ENCODE results near the gene VAV2.

VAV2 gene

GRCh38 chr9:133962341-133962740 is 29.8 kb downstream of the VAV2 start:
- H3K36me3 ChIP-seq (ENCODE audit: control insufficient read depth in 1 of 2, insufficient read depth in 2 of 2, low read length in 2 of 2) = peaks cover 0 to 6% of the 10 kb centered on the region in 2 experiments
- DNase-seq = no peak

GRCh38 chr9:133961226-133962165 is 30.6 kb downstream of the VAV2 start:
- Histone ChIP-seq H3K14ac (ENCODE audit: low read length) (no peak overlapping the region), H3K4me2 (ENCODE audit: low read length) (no peak overlapping the region), H3K18ac (ENCODE audit: low read length) (peak overlapping the region; percentile 42), H2BK12ac (ENCODE audit: low read length) (no peak overlapping the region), H3K79me1 (ENCODE audit: low read length) (peaks cover 7% of the 10 kb centered on the region), H2AK5ac (ENCODE audit: low read length) (no peak overlapping the region), H3K79me2 (ENCODE audit: control insufficient read depth, insufficient read depth, low read length, poor library complexity) (peaks cover 48% of the 10 kb centered on the region), H3K9me3 (ENCODE audit: insufficient read depth, low read depth, low read length) (no peaks in the 10 kb centered on the region), H3K4me3 (ENCODE audit: low read depth, low read length) (no peak overlapping the region), H2BK5ac (ENCODE audit: low read depth, low read length, poor library complexity) (no peak overlapping the region), H3K4ac (ENCODE audit: low read depth, low read length) (peak overlapping the region; percentile 91), H3K23ac (ENCODE audit: low read length) (no peak overlapping the region), H2AFZ (ENCODE audit: insufficient read depth, low read length, poor library complexity) (no peak overlapping the region), H3K9ac (ENCODE audit: low read length) (no peak overlapping the region), H3K4me1 (ENCODE audit: control insufficient read depth in 1 of 2, insufficient read depth in 2 of 2, low read length in 2 of 2) (peaks cover 44 to 49% of the 10 kb centered on the region in 2 experiments), H3K27me3 (ENCODE audit: insufficient read depth, low read length) (no peaks in the 10 kb centered on the region), H4K91ac (ENCODE audit: low read depth, low read length) (no peak overlapping the region), H4K8ac (ENCODE audit: low read depth, low read length) (no peak overlapping the region), H3K36me3 (ENCODE audit: control insufficient read depth in 1 of 2, insufficient read depth in 2 of 2, low read length in 2 of 2) (peaks cover 0 to 6% of the 10 kb centered on the region in 2 experiments), H4K12ac (ENCODE audit: low read depth, low read length) (no peak overlapping the region), H2BK120ac (ENCODE audit: insufficient read depth, low read length, poor library complexity) (no peak overlapping the region), H3K27ac (ENCODE audit: low read depth, low read length) (no peak overlapping the region)
- no peak for DNase-seq
- WGBS (ENCODE audit: extremely low coverage, insufficient coverage, insufficient read length) = no CpG with 5 or more reads among the region's 18 CpGs

More at GRCh38 chr9:133962341-133962740, 29.8 kb downstream of the VAV2 start:
- Histone ChIP-seq H3K4me3 (ENCODE audit: low read depth, low read length) (no peak overlapping the region), H2BK12ac (ENCODE audit: low read length) (no peak overlapping the region), H2AK5ac (ENCODE audit: low read length) (no peak overlapping the region), H4K91ac (ENCODE audit: low read depth, low read length) (no peak overlapping the region), H3K79me2 (ENCODE audit: control insufficient read depth, insufficient read depth, low read length, poor library complexity) (peaks cover 42% of the 10 kb centered on the region), H4K8ac (ENCODE audit: low read depth, low read length) (no peak overlapping the region), H4K12ac (ENCODE audit: low read depth, low read length) (no peak overlapping the region), H3K79me1 (ENCODE audit: low read length) (peaks cover 7% of the 10 kb centered on the region), H3K14ac (ENCODE audit: low read length) (no peak overlapping the region), H3K4me2 (ENCODE audit: low read length) (no peak overlapping the region), H3K4ac (ENCODE audit: low read depth, low read length) (peak overlapping the region; percentile 91), H2BK5ac (ENCODE audit: low read depth, low read length, poor library complexity) (no peak overlapping the region), H3K4me1 (ENCODE audit: control insufficient read depth in 1 of 2, insufficient read depth in 2 of 2, low read length in 2 of 2) (peaks cover 40 to 41% of the 10 kb centered on the region in 2 experiments), H2BK120ac (ENCODE audit: insufficient read depth, low read length, poor library complexity) (no peak overlapping the region), H3K27ac (ENCODE audit: low read depth, low read length) (no peak overlapping the region), H3K9me3 (ENCODE audit: insufficient read depth, low read depth, low read length) (no peaks in the 10 kb centered on the region), H2AFZ (ENCODE audit: insufficient read depth, low read length, poor library complexity) (no peak overlapping the region), H3K23ac (ENCODE audit: low read length) (no peak overlapping the region), H3K9ac (ENCODE audit: low read length) (no peak overlapping the region), H3K18ac (ENCODE audit: low read length) (peak overlapping the region; percentile 42), H3K27me3 (ENCODE audit: insufficient read depth, low read length) (no peaks in the 10 kb centered on the region)
- no CpG with 5 or more reads among the region's 7 CpGs for WGBS (ENCODE audit: extremely low coverage, insufficient coverage, insufficient read length)

GRCh38 chr9:133960568-133961129 is 31.5 kb downstream of the VAV2 start:
- Histone ChIP-seq H2BK120ac (ENCODE audit: insufficient read depth, low read length, poor library complexity) (no peak overlapping the region), H3K79me1 (ENCODE audit: low read length) (peaks cover 11% of the 10 kb centered on the region), H3K79me2 (ENCODE audit: control insufficient read depth, insufficient read depth, low read length, poor library complexity) (peaks cover 51% of the 10 kb centered on the region), H3K4ac (ENCODE audit: low read depth, low read length) (peak overlapping the region; percentile 91), H3K14ac (ENCODE audit: low read length) (no peak overlapping the region), H4K12ac (ENCODE audit: low read depth, low read length) (no peak overlapping the region), H3K4me3 (ENCODE audit: low read depth, low read length) (no peak overlapping the region), H2BK5ac (ENCODE audit: low read depth, low read length, poor library complexity) (no peak overlapping the region), H3K36me3 (ENCODE audit: control insufficient read depth in 1 of 2, insufficient read depth in 2 of 2, low read length in 2 of 2) (peaks cover 0 to 6% of the 10 kb centered on the region in 2 experiments), H2AFZ (ENCODE audit: insufficient read depth, low read length, poor library complexity) (no peak overlapping the region), H4K91ac (ENCODE audit: low read depth, low read length) (no peak overlapping the region), H3K9ac (ENCODE audit: low read length) (no peak overlapping the region), H4K8ac (ENCODE audit: low read depth, low read length) (no peak overlapping the region), H3K4me2 (ENCODE audit: low read length) (no peak overlapping the region), H3K23ac (ENCODE audit: low read length) (no peak overlapping the region), H3K9me3 (ENCODE audit: insufficient read depth, low read depth, low read length) (no peaks in the 10 kb centered on the region), H2BK12ac (ENCODE audit: low read length) (no peak overlapping the region), H3K18ac (ENCODE audit: low read length) (no peak overlapping the region), H3K27me3 (ENCODE audit: insufficient read depth, low read length) (no peaks in the 10 kb centered on the region), H3K4me1 (ENCODE audit: control insufficient read depth in 1 of 2, insufficient read depth in 2 of 2, low read length in 2 of 2) (peaks cover 50 to 56% of the 10 kb centered on the region in 2 experiments), H3K27ac (ENCODE audit: low read depth, low read length) (no peak overlapping the region), H2AK5ac (ENCODE audit: low read length) (no peak overlapping the region)
- no CpG with 5 or more reads among the region's 21 CpGs for WGBS (ENCODE audit: extremely low coverage, insufficient coverage, insufficient read length)
- DNase-seq = peak in 1 of 2 donors; percentile 14

- no peak overlapping the region for H3K14ac ChIP-seq (ENCODE audit: low read length)
- no peak overlapping the region for H4K8ac ChIP-seq (ENCODE audit: low read depth, low read length)
- H3K4me3 ChIP-seq (ENCODE audit: low read depth, low read length) = no peak overlapping the region
- H2BK120ac ChIP-seq (ENCODE audit: insufficient read depth, low read length, poor library complexity) = no peak overlapping the region
- peaks cover 11% of the 10 kb centered on the region for H3K79me1 ChIP-seq (ENCODE audit: low read length)
- WGBS (ENCODE audit: extremely low coverage, insufficient coverage, insufficient read length) = no CpG with 5 or more reads among the region's 19 CpGs
- peak overlapping the region; percentile 91 for H3K4ac ChIP-seq (ENCODE audit: low read depth, low read length)
- H3K9me3 ChIP-seq (ENCODE audit: insufficient read depth, low read depth, low read length) = no peaks in the 10 kb centered on the region
- H3K4me2 ChIP-seq (ENCODE audit: low read length) = no peak overlapping the region
- peaks cover 51 to 56% of the 10 kb centered on the region in 2 experiments for H3K4me1 ChIP-seq (ENCODE audit: control insufficient read depth in 1 of 2, insufficient read depth in 2 of 2, low read length in 2 of 2)
- H2AFZ ChIP-seq (ENCODE audit: insufficient read depth, low read length, poor library complexity) = no peak overlapping the region
- H3K23ac ChIP-seq (ENCODE audit: low read length) = no peak overlapping the region
- H3K27me3 ChIP-seq (ENCODE audit: insufficient read depth, low read length) = no peaks in the 10 kb centered on the region
- H3K36me3 ChIP-seq (ENCODE audit: control insufficient read depth in 1 of 2, insufficient read depth in 2 of 2, low read length in 2 of 2) = peaks cover 0 to 6% of the 10 kb centered on the region in 2 experiments
- no peak overlapping the region for H3K9ac ChIP-seq (ENCODE audit: low read length)
- H4K12ac ChIP-seq (ENCODE audit: low read depth, low read length) = no peak overlapping the region
- no peak overlapping the region for H2BK12ac ChIP-seq (ENCODE audit: low read length)
- no peak overlapping the region for H4K91ac ChIP-seq (ENCODE audit: low read depth, low read length)
- no peak overlapping the region for H3K18ac ChIP-seq (ENCODE audit: low read length)
- H2AK5ac ChIP-seq (ENCODE audit: low read length) = no peak overlapping the region
- DNase-seq = no peak
- peaks cover 52% of the 10 kb centered on the region for H3K79me2 ChIP-seq (ENCODE audit: control insufficient read depth, insufficient read depth, low read length, poor library complexity)
- no peak overlapping the region for H2BK5ac ChIP-seq (ENCODE audit: low read depth, low read length, poor library complexity)
- no peak overlapping the region for H3K27ac ChIP-seq (ENCODE audit: low read depth, low read length)
These were observed 32.1 kb downstream of the VAV2 start for GRCh38 chr9:133959966-133960567.
